Stimulated activated memory B cell treated with anti-CD40 and anti-IgM and Interleukin-4, amounts not matched to agents 10 μg/mL and 1 μg/mL and 100 μg/mL, for 72 hours (primary cell): ENCODE data around the gene LANCL1.

Source experiments
- ATAC-seq: fragments of 150-1000 bp; cut with Tn5 transposase; 2 replicates; pipeline ENCODE4 v1.10.0; 2021
- H3K27ac Mint-ChIP-seq: one replicate; pipeline ENCODE4 v1.8.0; 2022; ENCODE audit warnings: mild to moderate bottlenecking, mixed read lengths
- H3K27me3 Mint-ChIP-seq: one replicate; pipeline ENCODE4 v1.8.0; 2022; ENCODE audit warnings: mixed read lengths
- H3K36me3 Mint-ChIP-seq: one replicate; pipeline ENCODE4 v1.8.0; 2022; ENCODE audit warnings: mixed read lengths
- H3K4me1 Mint-ChIP-seq: one replicate; pipeline ENCODE4 v1.8.0; 2022; ENCODE audit warnings: mixed read lengths
- H3K4me3 Mint-ChIP-seq: one replicate; pipeline ENCODE4 v1.8.0; 2022; ENCODE audit warnings: mild to moderate bottlenecking, moderate library complexity, mixed read lengths
- H3K9me3 Mint-ChIP-seq: one replicate; pipeline ENCODE4 v1.8.0; 2022; ENCODE audit warnings: mixed read lengths

Gene LANCL1

GRCh38 chr2:210476194-210477128 lies at the start of gene LANCL1:
TSS of gene LANCL1 (minus strand) at chr2:210476759. CDS start at chr2:210476396, 363 bp downstream.
- peaks cover 39% of the 10 kb centered on the region for H3K4me1 Mint-ChIP-seq
- H3K27ac Mint-ChIP-seq: peak within 1 kb of the TSS; percentile 96
- ATAC-seq: peak; percentile 100

GRCh38 chr2:210524533-210524932 lies 48.0 kb upstream of the LANCL1 start:
- Mint-ChIP-seq H3K4me3 (no peak overlapping the region), H3K27ac (no peak overlapping the region), H3K27me3 (peaks cover 38% of the 10 kb centered on the region), H3K9me3 (no peaks in the 10 kb centered on the region), H3K4me1 (no peaks in the 10 kb centered on the region), H3K36me3 (no peaks in the 10 kb centered on the region)
- no peak for ATAC-seq

More at GRCh38 chr2:210476194-210477128, at the start of gene LANCL1:
- Mint-ChIP-seq H3K9me3 (no peaks in the 10 kb centered on the region), H3K36me3 (peaks cover 5% of the 10 kb centered on the region), H3K4me3 (peak within 1 kb of the TSS; percentile 97), H3K27me3 (no peaks in the 10 kb centered on the region)

GRCh38 chr2:210523650-210524289 lies 47.2 kb upstream of the LANCL1 start:
- Mint-ChIP-seq H3K27ac (no peak overlapping the region), H3K36me3 (no peaks in the 10 kb centered on the region), H3K4me3 (no peak overlapping the region), H3K27me3 (peaks cover 33% of the 10 kb centered on the region), H3K4me1 (no peaks in the 10 kb centered on the region), H3K9me3 (no peaks in the 10 kb centered on the region)
- ATAC-seq: no peak

- Mint-ChIP-seq H3K36me3 (no peaks in the 10 kb centered on the region), H3K27ac (no peak overlapping the region), H3K4me1 (no peaks in the 10 kb centered on the region), H3K4me3 (no peak overlapping the region), H3K9me3 (no peaks in the 10 kb centered on the region), H3K27me3 (peaks cover 25% of the 10 kb centered on the region)
- no peak for ATAC-seq
Measured at GRCh38 chr2:210522399-210522798, 45.8 kb upstream of the LANCL1 start.

- no peak overlapping the region for H3K4me3 Mint-ChIP-seq
- no peaks in the 10 kb centered on the region for H3K4me1 Mint-ChIP-seq
- no peaks in the 10 kb centered on the region for H3K36me3 Mint-ChIP-seq
- H3K27ac Mint-ChIP-seq: no peak overlapping the region
- ATAC-seq: no peak
- peaks cover 6% of the 10 kb centered on the region for H3K9me3 Mint-ChIP-seq
- H3K27me3 Mint-ChIP-seq: peaks cover 24% of the 10 kb centered on the region
Measured at GRCh38 chr2:210519594-210519993, 43.0 kb upstream of the LANCL1 start.

GRCh38 chr2:210517264-210517663 lies 40.7 kb upstream of the LANCL1 start:
- Mint-ChIP-seq H3K36me3 (no peaks in the 10 kb centered on the region), H3K4me1 (no peaks in the 10 kb centered on the region), H3K27ac (no peak overlapping the region), H3K9me3 (peaks cover 9% of the 10 kb centered on the region), H3K27me3 (peaks cover 24% of the 10 kb centered on the region), H3K4me3 (no peak overlapping the region)
- ATAC-seq: no peak

GRCh38 chr2:210515911-210516310 lies 39.4 kb upstream of the LANCL1 start:
- ATAC-seq: no peak
- Mint-ChIP-seq H3K4me1 (no peaks in the 10 kb centered on the region), H3K27ac (no peak overlapping the region), H3K4me3 (no peak overlapping the region), H3K9me3 (peaks cover 9% of the 10 kb centered on the region), H3K27me3 (peaks cover 24% of the 10 kb centered on the region), H3K36me3 (no peaks in the 10 kb centered on the region)

GRCh38 chr2:210503725-210504191 lies 27.2 kb upstream of the LANCL1 start:
- H3K27me3 Mint-ChIP-seq: peaks cover 42% of the 10 kb centered on the region
- H3K27ac Mint-ChIP-seq: no peak overlapping the region
- no peak for ATAC-seq
- no peak overlapping the region for H3K4me3 Mint-ChIP-seq
- H3K9me3 Mint-ChIP-seq: peaks cover 5% of the 10 kb centered on the region
- no peaks in the 10 kb centered on the region for H3K4me1 Mint-ChIP-seq
- no peaks in the 10 kb centered on the region for H3K36me3 Mint-ChIP-seq

GRCh38 chr2:210503001-210503623 lies 26.6 kb upstream of the LANCL1 start:
- no peak overlapping the region for H3K27ac Mint-ChIP-seq
- H3K27me3 Mint-ChIP-seq: peaks cover 42% of the 10 kb centered on the region
- H3K4me3 Mint-ChIP-seq: peak overlapping the region; percentile 55
- no peaks in the 10 kb centered on the region for H3K4me1 Mint-ChIP-seq
- no peak for ATAC-seq
- no peaks in the 10 kb centered on the region for H3K36me3 Mint-ChIP-seq
- H3K9me3 Mint-ChIP-seq: peaks cover 5% of the 10 kb centered on the region

- peak; percentile 86 for ATAC-seq
- Mint-ChIP-seq H3K9me3 (peaks cover 2% of the 10 kb centered on the region), H3K36me3 (no peaks in the 10 kb centered on the region), H3K27ac (no peak overlapping the region), H3K4me1 (peaks cover 7% of the 10 kb centered on the region), H3K4me3 (no peak overlapping the region), H3K27me3 (no peaks in the 10 kb centered on the region)
Measured at GRCh38 chr2:210496512-210496911, 20.0 kb upstream of the LANCL1 start.

GRCh38 chr2:210493528-210493927 lies 17.0 kb upstream of the LANCL1 start:
- no peak overlapping the region for H3K27ac Mint-ChIP-seq
- H3K27me3 Mint-ChIP-seq: peaks cover 18% of the 10 kb centered on the region
- no peaks in the 10 kb centered on the region for H3K9me3 Mint-ChIP-seq
- no peaks in the 10 kb centered on the region for H3K36me3 Mint-ChIP-seq
- no peak for ATAC-seq
- H3K4me1 Mint-ChIP-seq: peaks cover 7% of the 10 kb centered on the region
- no peak overlapping the region for H3K4me3 Mint-ChIP-seq

- Mint-ChIP-seq H3K4me3 (no peak overlapping the region), H3K27ac (no peak overlapping the region), H3K9me3 (peaks cover 8% of the 10 kb centered on the region), H3K27me3 (peaks cover under 1% of the 10 kb centered on the region), H3K36me3 (peaks cover 5% of the 10 kb centered on the region), H3K4me1 (peaks cover 26% of the 10 kb centered on the region)
- ATAC-seq: no peak
Measured at GRCh38 chr2:210481601-210482175, 5.1 kb upstream of the LANCL1 start.

- H3K4me3 Mint-ChIP-seq: no peak overlapping the region
- H3K27me3 Mint-ChIP-seq: no peaks in the 10 kb centered on the region
- ATAC-seq: no peak
- peaks cover 5% of the 10 kb centered on the region for H3K36me3 Mint-ChIP-seq
- H3K27ac Mint-ChIP-seq: no peak overlapping the region
- H3K4me1 Mint-ChIP-seq: peaks cover 28% of the 10 kb centered on the region
- H3K9me3 Mint-ChIP-seq: peaks cover 8% of the 10 kb centered on the region
Measured at GRCh38 chr2:210480764-210481163, 4.2 kb upstream of the LANCL1 start.

- peaks cover 8% of the 10 kb centered on the region for H3K9me3 Mint-ChIP-seq
- no peak overlapping the region for H3K27ac Mint-ChIP-seq
- H3K4me3 Mint-ChIP-seq: no peak overlapping the region
- H3K36me3 Mint-ChIP-seq: peaks cover 5% of the 10 kb centered on the region
- H3K27me3 Mint-ChIP-seq: no peaks in the 10 kb centered on the region
- ATAC-seq: no peak
- peaks cover 35% of the 10 kb centered on the region for H3K4me1 Mint-ChIP-seq
Measured at GRCh38 chr2:210480079-210480478, 3.5 kb upstream of the LANCL1 start.

- peak overlapping the region; percentile 96 for H3K27ac Mint-ChIP-seq
- H3K4me3 Mint-ChIP-seq: no peak overlapping the region
- H3K4me1 Mint-ChIP-seq: peaks cover 39% of the 10 kb centered on the region
- no peaks in the 10 kb centered on the region for H3K27me3 Mint-ChIP-seq
- ATAC-seq: no peak
- H3K9me3 Mint-ChIP-seq: no peaks in the 10 kb centered on the region
- H3K36me3 Mint-ChIP-seq: no peaks in the 10 kb centered on the region
Measured at GRCh38 chr2:210478661-210479060, 2.1 kb upstream of the LANCL1 start.
